Measurements from ENCODE around the gene UBTF. TPM values are rescaled to one million over a fixed set of nuclear protein-coding genes. Genes with fewer than 3 reads are reported as not detected.

The UBTF gene
- total RNA-seq, 1 experiment from 2014 or later = 114 TPM

GRCh38 chr17:44251062-44251461 lies 31.6 kb upstream of the UBTF start:
- ChIA-PET POLR2A (ENCODE audit: low non-redundant PET) (no interaction called here), CTCF (no interaction called here)
- intact Hi-C loops (cut with micrococcal nuclease; ENCODE audit: unreplicated experiment) = no loop called here
- Histone ChIP-seq H3K36me3 (ENCODE audit: insufficient read depth, low read length, poor library complexity, severe bottlenecking) (no peaks in the 10 kb centered on the region), H3K27ac (ENCODE audit: low read depth, low read length, poor library complexity, severe bottlenecking) (no peak overlapping the region), H3K4me1 (ENCODE audit: insufficient read depth, low read length, poor library complexity, severe bottlenecking) (no peaks in the 10 kb centered on the region), H3K4me3 (ENCODE audit: low read depth, low read length, poor library complexity, severe bottlenecking) (no peak overlapping the region), H3K9me3 (ENCODE audit: low read depth, low read length, poor library complexity, severe bottlenecking) (no peaks in the 10 kb centered on the region), H3K27me3 (replicated peaks; ENCODE audit: insufficient read depth, low read depth, low read length, poor library complexity) (no peaks in the 10 kb centered on the region)
- no peak for DNase-seq (ENCODE audit: low spot score)
- BruUV-seq (replicated peaks) = no TSS peak
- TF ChIP-seq EZH2 (IDR thresholded peaks at IDR 0.05; ENCODE audit: borderline replicate concordance, low read depth, low read length, poor library complexity, severe bottlenecking) = no peak
- TF ChIP-seq CTCF (conservative IDR thresholded peaks at IDR 0.05; ENCODE audit: low read depth, low read length) = no peak

- ChIA-PET POLR2A (ENCODE audit: low non-redundant PET) (no interaction called here), CTCF (no interaction called here)
- Histone ChIP-seq H3K4me3 (ENCODE audit: low read depth, low read length, poor library complexity, severe bottlenecking) (no peak overlapping the region), H3K4me1 (ENCODE audit: insufficient read depth, low read length, poor library complexity, severe bottlenecking) (no peaks in the 10 kb centered on the region), H3K36me3 (ENCODE audit: insufficient read depth, low read length, poor library complexity, severe bottlenecking) (no peaks in the 10 kb centered on the region), H3K9me3 (ENCODE audit: low read depth, low read length, poor library complexity, severe bottlenecking) (no peaks in the 10 kb centered on the region), H3K27ac (ENCODE audit: low read depth, low read length, poor library complexity, severe bottlenecking) (no peak overlapping the region), H3K27me3 (replicated peaks; ENCODE audit: insufficient read depth, low read depth, low read length, poor library complexity) (no peaks in the 10 kb centered on the region)
- BruUV-seq (replicated peaks) = no TSS peak
- no peak for TF ChIP-seq EZH2 (IDR thresholded peaks at IDR 0.05; ENCODE audit: borderline replicate concordance, low read depth, low read length, poor library complexity, severe bottlenecking)
- TF ChIP-seq CTCF (conservative IDR thresholded peaks at IDR 0.05; ENCODE audit: low read depth, low read length) = no peak
- intact Hi-C loops (cut with micrococcal nuclease; ENCODE audit: unreplicated experiment) = no loop called here
- DNase-seq (ENCODE audit: low spot score) = no peak
Measured at GRCh38 chr17:44249501-44250246, 30.2 kb upstream of the UBTF start.

- POLR2A ChIA-PET (ENCODE audit: low non-redundant PET) = no interaction called here
- intact Hi-C loops (cut with micrococcal nuclease; ENCODE audit: unreplicated experiment) = no loop called here
- no peaks in the 10 kb centered on the region for H3K9me3 ChIP-seq (ENCODE audit: low read depth, low read length, poor library complexity, severe bottlenecking)
- BruUV-seq (replicated peaks) = no TSS peak
- H3K36me3 ChIP-seq (ENCODE audit: insufficient read depth, low read length, poor library complexity, severe bottlenecking) = no peaks in the 10 kb centered on the region
- DNase-seq (ENCODE audit: low spot score) = no peak
- CTCF ChIA-PET = no interaction called here
- no peak overlapping the region for H3K27ac ChIP-seq (ENCODE audit: low read depth, low read length, poor library complexity, severe bottlenecking)
- TF ChIP-seq EZH2 (IDR thresholded peaks at IDR 0.05; ENCODE audit: borderline replicate concordance, low read depth, low read length, poor library complexity, severe bottlenecking) (no peak), CTCF (conservative IDR thresholded peaks at IDR 0.05; ENCODE audit: low read depth, low read length) (no peak)
- no peak overlapping the region for H3K4me3 ChIP-seq (ENCODE audit: low read depth, low read length, poor library complexity, severe bottlenecking)
- no peaks in the 10 kb centered on the region for H3K4me1 ChIP-seq (ENCODE audit: insufficient read depth, low read length, poor library complexity, severe bottlenecking)
- H3K27me3 ChIP-seq (replicated peaks; ENCODE audit: insufficient read depth, low read depth, low read length, poor library complexity) = no peaks in the 10 kb centered on the region
Measured at GRCh38 chr17:44247876-44248736, 28.6 kb upstream of the UBTF start.

All from A673 (cell line).